Hematopoietic multipotent progenitor cell treated with erythropoietin and hydrocortisone succinate and interleukin-3 and kit ligand, for 15 days (in vitro differentiated cells): Measurements from ENCODE around the gene HIRIP3.

ENCODE experiments used
- DNase-seq: peaks from one replicate; pipeline ENCODE4 v3.0.0-alpha.2; 2015; ENCODE audit warnings: low spot score

HIRIP3 gene

DNA sequence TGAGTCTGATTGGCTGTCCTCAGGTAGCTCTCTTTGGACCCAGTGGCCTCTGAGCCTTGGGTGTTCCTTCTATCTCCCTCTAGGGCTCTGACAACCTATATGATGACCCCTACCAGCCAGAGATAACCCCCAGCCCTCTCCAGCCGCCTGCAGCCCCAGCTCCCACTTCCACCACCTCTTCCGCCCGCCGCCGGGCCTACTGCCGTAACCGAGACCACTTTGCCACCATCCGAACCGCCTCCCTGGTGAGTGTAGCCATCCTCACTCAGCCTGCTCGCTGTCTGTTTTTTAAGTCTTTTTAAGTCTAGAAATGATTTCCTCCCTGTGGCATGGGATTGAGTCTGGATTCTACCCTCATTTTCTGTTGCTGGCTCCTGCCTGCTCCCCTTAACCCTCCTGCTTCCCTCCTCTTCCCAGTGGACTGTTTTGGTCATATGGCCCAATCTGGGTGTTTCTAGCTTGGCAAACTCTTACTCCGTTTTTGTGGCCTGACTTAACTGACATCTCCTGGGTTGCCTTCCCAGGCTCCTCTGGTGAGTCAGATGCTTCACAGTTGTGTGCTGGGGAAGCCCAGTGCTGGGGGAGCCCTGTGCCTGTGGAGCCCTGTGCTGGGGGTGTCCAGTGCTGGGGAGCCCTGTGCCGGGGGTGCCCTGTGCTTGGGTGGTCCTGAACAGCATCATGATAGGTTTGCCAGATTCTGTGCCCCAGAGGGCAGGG, 11.8 kb downstream of the HIRIP3 start:
- no peak for DNase-seq

DNA sequence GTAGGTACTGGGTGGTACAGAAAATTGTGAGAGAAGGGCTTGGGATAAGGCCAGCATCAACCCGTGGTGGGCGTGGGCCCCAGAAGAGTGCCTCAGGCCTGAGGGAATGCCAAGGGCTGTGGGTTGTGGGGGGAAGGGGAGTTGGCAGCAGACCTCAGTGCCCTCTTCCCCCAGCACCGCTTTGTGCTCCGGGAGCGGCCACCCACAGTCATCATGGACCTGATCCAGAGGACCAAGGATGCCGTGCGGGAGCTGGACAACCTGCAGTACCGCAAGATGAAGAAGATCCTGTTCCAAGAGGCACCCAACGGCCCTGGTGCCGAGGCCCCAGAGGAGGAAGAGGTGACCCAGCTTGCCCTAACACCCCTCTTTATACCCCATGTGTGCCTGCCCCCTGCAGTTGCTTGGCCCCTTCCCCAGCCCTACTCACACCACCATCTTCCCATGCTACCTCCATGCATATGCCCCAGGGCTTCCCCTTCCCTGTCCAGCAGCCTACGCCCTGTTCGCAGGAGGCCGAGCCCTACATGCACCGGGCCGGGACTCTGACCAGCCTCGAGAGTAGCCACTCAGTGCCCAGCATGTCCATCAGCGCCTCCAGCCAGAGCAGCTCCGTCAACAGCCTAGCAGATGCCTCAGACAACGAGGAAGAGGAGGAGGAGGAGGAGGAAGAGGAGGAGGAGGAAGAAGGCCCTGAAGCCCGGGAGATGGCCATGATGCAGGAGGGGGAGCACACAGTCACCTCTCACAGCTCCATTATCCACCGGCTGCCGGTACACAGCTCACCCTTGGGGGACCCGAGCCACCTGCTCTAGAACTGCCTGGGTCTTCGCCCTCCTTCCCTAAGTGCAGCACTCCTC, 12.6 kb downstream of the HIRIP3 start:
- DNase-seq = no peak

DNA sequence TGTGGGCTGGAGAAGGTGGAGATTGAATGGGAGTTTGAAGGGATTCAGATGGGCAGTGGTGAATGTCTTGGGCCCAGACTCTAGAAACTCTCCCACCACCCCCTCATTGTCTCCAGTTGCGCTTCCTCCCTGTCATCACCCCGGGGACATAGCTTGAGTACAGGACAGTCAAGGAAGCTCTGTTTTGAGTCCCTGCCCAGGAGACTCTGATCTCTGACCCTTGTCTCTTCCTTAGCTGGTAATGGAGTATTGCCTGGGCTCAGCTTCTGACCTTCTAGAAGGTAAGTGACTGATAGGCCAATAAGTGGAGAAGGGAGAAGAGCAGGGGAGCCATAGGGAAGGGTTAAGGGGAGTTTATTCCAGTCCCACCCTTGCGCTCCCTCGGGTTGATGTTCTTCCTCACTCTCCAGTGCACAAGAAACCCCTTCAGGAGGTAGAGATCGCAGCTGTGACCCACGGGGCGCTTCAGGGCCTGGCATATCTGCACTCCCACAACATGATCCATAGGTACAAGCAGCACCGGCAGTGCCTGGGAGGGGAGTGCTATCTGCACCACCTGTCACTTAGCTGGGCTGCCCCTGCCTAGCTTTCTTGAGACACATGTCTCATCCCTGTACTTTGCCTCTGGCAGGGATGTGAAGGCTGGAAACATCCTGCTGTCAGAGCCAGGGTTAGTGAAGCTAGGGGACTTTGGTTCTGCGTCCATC, 16.7 kb downstream of the HIRIP3 start:
- no peak for DNase-seq

DNA sequence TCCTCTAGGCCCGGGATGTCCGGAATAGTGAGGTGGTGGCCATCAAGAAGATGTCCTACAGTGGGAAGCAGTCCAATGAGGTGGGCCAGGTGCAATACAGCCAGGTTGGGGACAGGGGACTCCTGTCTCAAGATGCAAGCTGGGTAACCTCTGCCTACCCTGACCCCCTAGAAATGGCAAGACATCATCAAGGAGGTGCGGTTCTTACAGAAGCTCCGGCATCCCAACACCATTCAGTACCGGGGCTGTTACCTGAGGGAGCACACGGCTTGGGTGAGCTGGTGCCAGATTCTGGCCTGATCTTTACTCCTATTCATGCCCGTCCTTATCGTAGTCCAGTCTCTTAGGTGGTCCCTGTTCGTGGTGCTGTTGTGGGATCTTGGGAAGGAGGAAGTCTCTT, 17.3 kb downstream of the HIRIP3 start:
- no peak for DNase-seq

DNA sequence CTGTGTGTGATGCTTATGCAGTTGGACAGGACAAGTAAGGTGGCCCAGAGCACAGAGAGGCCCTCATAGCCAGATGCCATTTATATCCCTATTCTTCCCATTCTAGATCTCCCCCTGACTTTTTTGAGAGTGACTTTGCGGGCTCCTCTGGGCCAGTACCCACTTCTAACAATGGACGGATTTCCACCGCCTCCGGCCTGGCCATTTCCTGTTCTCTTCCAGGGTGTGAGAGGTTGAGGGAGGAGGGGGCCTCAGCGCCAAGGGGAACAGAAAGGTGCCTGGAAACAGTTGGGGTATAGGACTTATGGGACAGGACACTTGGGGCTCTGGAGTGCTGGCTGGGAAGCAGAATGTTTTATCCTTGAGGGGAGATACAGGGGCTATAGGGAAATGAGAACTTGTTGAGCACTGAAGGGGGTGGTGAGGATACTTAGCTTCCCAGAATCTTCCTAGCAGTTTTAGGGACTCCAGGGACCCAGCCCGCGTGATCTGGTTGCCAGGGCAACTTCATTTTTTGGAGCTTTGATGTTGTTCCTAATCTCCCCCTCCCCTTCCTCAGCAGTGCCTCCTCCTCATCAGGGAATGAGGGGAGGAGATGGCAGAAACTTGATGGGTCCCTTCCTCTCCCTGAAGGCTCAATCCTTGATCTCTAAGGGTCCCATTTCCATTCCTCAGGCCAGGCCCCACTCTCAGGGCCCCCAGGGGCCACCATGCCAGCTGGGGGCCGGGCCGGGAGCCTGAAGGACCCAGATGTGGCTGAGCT, 18.2 kb downstream of the HIRIP3 start:
- no peak for DNase-seq

DNA sequence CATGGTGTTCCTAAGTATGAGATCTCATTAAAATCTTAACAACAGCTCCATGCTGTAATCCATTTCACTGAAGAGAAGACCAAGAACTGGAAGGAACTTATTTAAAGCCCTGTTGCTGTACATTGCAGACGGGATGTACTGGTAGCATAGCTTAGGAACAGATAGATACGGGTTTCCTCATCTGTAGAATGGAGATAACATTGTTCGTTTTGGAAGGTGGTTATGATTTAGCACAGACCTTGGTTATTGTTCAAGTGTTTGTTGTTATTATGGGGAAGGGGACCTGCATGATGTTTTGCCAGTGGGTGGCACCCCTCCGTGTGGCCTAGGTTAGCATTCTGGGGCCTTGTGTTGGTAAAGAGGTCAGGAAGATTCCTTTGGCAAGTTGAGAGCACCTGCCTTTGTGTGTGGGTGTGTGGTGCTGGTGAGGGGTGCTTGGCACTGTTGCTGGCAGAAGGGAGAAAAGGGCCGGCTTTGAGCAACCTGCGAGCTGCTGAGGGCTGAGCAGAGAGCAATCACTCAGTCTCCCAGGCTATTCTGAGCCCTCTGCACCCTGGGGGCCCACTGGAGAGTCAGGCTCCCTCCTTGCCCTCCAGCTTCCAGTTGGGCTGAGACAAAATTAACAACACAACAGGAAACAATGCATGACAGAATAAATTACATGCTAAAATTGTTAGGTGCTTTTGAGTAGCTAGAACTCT, 19.5 kb downstream of the HIRIP3 start:
- DNase-seq = no peak

DNA sequence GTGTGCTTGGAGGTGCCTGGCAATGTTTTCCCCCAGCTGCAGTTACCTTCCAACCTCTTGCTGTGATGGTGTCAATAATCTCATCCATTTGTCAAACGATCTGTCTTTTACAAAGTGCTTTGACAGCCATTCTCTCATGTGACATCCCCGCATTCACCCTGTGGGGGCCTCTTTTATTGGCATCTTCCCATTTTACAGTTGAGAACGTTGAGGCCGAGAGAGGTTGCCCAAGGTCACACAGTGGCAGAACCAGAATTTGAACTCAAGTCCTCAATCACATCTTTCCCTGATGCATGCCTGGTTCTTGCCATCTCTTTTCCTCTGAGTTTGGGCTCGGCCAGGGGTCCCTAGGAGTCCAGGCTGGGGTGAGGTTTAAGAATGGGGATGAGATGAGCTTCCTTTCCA, 20.3 kb downstream of the HIRIP3 start:
- DNase-seq = no peak

DNA sequence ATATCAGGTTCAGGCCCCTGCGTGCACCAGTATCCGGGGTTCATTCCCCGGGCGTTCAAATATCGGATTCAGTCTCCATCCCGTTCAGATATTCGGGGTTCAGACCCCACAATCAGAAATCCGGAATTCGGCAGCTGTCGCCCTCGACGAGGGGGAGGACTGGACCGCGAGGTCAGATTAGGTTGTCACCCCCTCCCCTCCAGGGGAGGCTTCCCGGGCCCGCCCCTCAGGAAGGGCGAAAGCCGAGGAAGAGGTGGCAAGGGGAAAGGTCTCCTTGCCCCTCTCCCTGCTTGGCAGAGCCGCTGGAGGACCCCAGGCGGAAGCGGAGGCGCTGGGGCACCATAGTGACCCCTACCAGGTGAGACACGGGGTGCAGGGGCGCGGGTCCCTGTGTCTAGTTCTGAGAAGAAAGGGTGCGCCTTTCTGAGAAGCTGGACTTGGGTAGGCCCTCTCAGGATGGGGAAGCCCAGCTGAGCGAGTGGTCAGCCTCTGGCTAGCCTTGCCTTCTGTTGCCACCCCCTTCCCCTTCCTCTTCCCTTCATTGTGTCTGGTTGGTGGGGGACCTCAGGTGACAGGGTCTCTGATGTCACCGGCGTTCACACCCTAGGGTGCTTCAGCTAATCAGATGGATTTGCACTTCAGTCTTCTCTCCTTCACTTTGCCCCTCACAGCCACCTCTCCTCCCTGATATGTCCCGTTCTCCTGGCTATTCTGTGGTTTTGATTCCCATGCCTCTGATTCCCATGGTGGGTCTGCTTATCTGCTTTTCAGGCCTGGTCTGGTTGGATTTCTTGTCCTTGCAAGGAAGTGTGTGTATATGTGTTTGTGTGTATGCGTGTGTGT, 20.9 kb downstream of the HIRIP3 start:
- DNase-seq = no peak

DNA sequence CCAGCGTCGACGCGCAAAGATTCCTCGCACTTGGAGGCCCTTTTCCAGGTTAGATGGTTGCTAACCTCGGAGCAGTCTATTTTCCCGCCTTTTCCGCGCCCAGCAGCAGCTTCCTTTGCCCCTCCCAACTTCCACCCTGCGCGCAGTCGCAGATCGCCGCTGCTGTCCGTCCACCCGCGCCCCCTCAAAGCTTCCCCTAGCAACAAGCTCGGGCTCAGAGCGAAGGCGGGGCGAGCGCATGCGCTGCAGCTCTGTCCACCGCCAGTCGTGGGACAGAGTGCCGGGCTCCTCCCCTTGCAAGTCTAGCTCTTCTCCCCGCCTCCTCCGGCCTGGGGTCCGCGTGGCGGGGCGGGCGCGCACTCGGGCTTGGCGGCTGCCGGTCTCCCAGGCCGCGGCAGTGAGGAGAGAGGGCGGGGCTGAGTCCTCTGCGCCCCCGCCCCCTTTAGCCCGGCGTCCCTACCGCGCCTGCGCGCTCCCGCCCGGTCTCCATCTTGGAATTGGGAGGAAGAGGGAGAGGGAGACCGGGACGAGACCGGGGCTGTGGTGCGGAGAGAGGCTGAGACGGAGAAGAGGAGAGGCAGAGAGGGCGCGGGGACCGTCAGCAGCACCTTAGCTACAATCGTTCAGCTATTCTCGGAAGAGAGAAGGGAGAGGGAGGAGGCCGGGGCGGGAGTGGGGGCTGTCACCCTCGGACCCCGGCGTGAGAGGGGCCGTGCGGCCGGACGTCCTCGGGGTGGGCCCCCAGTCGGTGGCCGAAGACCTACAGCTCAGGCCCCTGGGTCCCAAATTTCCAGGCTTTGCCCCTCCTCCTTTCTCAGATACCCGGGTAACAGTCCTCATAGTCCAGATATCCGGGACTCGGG, 21.8 kb downstream of the HIRIP3 start, which contains the start of gene TAOK2:
TSS of gene TAOK2 (plus strand) at position 485 of the 863 bp plus-strand sequence. CDS start 3,905 bp downstream, outside the sequence.
- peak; percentile 90 for DNase-seq

DNA sequence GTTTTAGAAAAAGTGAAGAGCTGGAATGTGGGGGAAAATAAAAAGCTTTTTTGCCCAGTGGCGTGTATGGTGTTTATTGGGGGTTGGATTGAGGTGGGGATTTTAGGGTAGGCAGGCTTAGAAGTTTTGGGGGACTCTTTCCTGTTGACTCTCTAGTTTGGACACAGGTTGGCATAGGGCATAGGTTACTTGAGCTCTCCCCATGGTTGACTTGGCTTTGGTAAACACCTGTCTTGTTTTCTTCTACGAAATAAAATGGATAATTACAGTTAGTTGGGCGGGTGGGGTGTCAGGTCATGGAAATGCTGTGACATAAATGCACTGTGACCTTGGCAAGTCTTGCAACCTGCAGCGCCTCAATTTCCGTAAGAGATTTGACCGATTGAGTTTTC, 22.4 kb downstream of the HIRIP3 start:
- DNase-seq = no peak

DNA sequence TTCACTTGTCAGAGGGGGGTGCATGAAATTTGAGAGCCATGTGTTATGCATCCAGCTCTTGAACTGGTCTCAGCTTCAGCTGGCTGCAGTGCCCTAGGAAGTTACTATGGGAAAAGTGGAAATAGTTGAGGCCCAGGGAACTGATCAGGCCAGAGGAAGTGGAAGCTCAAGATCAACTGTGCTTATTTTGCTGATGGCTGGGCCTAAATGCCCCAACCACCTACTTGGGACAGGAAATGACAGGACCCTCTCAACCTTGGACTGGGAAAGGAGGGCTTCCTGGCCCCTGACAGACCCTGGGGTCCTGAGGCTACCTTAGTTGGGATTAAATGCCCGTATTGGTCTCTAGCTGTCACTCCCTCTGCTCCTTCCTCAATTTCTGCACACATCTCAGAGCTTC, 22.9 kb downstream of the HIRIP3 start:
- no peak for DNase-seq

DNA sequence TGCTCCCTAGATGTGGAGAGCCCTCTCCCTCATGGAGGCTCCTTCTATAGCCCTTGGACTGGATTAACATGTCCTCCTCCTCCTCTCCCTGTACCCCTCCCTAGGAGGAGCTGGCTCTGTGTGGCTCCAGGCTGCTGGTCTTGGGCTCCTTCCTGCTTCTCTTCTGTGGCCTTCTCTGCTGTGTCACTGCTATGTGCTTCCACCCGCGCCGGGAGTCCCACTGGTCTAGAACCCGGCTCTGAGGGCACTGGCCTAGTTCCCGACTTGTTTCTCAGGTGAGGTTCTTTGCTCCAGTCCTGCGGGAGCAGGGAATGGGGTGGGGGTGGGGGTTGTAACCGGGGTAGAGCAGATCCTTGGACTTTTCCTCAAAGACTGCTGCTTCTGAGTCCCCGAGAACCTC, 24.1 kb downstream of the HIRIP3 start:
- no peak for DNase-seq

DNA sequence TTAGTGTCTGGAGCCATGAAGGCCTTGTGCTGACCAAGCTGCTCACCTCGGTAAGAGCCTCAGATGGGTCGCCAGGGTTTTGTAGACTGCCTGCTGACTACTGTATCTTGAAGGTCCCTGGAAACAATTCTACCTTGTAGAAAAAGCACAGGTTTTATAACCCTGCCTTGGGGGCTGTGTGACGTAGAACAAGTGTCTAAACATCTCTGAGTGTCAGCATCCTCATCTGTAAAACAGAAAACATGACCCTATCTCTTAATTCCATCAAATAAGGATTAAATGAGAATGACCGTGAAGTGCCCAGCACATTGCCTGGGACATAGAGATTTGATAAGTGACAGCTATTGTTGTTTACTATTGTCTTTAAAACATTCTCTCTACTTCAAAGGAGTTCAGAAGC, 27.2 kb downstream of the HIRIP3 start:
- DNase-seq = no peak

DNA sequence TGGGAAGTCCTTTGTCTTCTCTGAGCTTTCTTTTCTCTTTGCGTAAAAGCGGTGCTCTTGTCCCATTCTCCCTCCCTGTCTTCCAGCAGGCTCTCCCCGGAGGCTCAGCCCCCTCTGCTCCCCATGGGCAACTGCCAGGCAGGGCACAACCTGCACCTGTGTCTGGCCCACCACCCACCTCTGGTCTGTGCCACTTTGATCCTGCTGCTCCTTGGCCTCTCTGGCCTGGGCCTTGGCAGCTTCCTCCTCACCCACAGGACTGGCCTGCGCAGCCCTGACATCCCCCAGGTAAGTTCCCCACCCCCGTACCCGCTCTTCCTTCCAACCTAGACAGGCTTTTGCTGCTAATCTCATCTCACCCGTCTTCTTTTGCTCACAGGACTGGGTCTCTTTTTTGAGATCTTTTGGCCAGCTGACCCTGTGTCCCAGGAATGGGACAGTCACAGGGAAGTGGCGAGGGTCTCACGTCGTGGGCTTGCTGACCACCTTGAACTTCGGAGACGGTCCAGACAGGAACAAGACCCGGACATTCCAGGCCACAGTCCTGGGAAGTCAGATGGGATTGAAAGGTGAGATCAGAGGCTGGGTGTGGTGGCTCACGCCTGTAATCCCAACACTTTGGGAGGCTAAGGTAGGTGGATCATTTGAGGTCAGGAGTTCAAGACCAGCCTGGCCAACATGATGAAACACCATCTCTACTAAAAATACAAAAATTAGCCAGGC, 32.2 kb downstream of the HIRIP3 start:
- DNase-seq = no peak

DNA sequence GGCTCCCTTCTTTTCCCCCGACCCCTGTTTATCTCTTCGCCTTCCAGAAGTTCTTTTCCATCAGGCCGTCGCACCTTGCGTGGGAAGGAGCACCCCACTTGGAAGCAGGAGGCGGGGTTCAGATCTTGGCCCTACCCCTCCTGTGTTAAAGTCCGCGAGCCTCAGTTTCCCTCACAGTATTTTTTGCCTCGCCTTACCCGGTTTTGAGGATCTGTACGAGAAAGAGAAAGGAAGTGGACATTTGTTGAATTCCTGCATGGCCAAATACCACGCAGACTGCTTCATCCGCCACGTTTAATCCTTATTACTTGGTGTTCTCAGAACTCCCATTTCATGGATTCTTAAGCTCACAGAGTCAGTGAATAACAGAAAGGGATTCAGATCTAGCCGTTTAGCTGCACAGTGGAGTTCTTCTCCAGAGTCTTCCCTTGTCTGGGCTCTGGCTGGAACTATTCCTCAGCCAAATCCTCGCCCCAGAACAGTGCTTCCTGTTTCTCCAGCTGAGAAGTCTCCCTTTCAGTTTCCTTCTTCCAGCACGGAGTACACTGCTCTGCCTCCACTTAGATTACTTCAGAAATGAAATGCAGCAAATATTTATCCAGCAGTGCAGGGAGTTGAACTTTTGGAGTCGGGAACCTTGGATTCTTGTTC, 32.9 kb downstream of the HIRIP3 start:
- DNase-seq = no peak

DNA sequence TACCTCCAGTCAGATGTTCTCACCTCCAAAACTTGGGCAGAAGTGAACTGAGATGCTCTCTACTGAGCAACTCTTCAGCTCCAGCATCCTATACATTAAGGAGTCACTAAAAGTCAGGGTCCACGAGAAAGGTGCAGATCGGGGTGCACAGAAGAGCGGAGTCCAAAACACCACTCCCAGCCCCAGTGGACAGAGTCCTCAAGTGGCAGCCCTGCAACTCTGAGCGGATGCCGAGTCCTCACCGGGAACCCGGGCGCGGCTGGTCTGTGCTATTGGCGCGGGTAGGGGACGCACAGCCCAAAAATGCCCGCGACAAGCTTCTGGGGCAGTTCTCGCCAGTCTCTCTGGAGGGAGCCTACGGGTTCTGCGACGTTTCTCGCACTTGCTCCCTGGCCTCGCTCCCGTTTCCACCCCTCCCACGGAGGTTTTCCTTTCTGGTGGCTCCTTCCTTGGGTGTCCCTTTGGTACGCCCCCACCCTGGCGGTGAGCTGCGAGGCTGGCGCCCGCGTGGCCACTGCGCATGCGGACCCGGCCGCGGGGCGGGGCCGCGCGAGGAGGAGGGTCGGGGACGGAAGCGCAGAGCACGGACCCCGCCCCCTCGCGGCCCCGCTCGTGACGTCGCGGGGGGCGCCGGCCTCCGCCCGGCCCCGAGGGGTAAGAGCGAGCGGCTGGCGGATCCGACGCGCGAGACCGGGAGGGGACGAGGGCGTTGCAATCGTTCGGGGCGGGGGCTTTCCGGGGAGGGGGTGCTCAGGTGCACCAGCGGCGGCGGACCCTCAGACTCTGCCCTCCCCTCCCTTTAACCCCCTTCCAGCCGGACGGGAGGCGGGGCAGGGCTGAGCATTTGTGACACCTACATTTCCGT, 33.7 kb downstream of the HIRIP3 start, which contains the start of gene TMEM219:
TSS of gene TMEM219 (plus strand) at position 601 of the 865 bp plus-strand sequence. CDS start 1,065 bp downstream, outside the sequence.
- DNase-seq = peak; percentile 75

DNA sequence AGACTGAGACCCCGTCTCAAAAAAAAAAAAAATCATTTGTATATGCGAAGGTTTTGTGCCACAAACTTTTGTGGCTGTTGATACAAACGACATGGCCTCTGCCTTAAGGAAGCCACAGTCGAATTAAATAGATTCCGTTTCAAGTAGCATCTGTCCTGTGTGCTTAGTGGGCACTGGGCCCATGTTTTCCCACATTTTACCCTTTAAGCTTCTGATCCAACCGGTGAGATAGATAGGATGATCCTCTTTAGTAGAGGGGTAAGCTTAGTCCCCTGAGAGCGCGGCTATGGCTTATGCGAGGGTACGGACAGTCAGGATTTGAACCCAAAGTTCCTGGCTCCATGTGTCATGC, 34.3 kb downstream of the HIRIP3 start:
- no peak for DNase-seq
